ENCODE results near the gene KCNK3.
A peak's percentile ranks its signal among the peaks of the same experiment; 100 is the strongest.
"Not testable (repeated sequence)": the region's sequence is repeated elsewhere in the genome, so short reads cannot be mapped to it uniquely, and the experiment has no call there.

KCNK3 gene

GRCh38 chr2:26733413-26733812, 40.9 kb downstream of the KCNK3 start:
- DNase-seq, result no peak

GRCh38 chr2:26735097-26735496, 42.6 kb downstream of the KCNK3 start:
- DNase-seq, result no peak

GRCh38 chr2:26735883-26736588, 43.5 kb downstream of the KCNK3 start:
- no peak for DNase-seq

- DNase-seq, result no peak
Observed at GRCh38 chr2:26737221-26737620, 44.7 kb downstream of the KCNK3 start.

GRCh38 chr2:26738481-26738880, 46.0 kb downstream of the KCNK3 start:
- DNase-seq, result no peak

GRCh38 chr2:26739514-26739913, 47.0 kb downstream of the KCNK3 start:
- no peak for DNase-seq

- no peak for DNase-seq
Observed at GRCh38 chr2:26740346-26740745, 47.8 kb downstream of the KCNK3 start.

GRCh38 chr2:26740890-26741302, 48.4 kb downstream of the KCNK3 start:
- DNase-seq, result peak in 1 of 3 donors; percentile 20

- DNase-seq, result no peak
Observed at GRCh38 chr2:26742048-26742770, 49.7 kb downstream of the KCNK3 start.

GRCh38 chr2:26743852-26744251, 51.3 kb downstream of the KCNK3 start:
- no peak for DNase-seq

GRCh38 chr2:26744953-26745352, 52.4 kb downstream of the KCNK3 start:
- DNase-seq, result no peak

- peak; percentile 84 to 92 (median 92) for DNase-seq
Observed at GRCh38 chr2:26745609-26746327, 53.2 kb downstream of the KCNK3 start.

GRCh38 chr2:26746934-26747333, 54.4 kb downstream of the KCNK3 start:
- DNase-seq, result no peak

- not testable (repeated sequence) for DNase-seq
Observed at GRCh38 chr2:26749787-26750420, 57.4 kb downstream of the KCNK3 start.

GRCh38 chr2:26750467-26750866, 57.9 kb downstream of the KCNK3 start:
- not testable (repeated sequence) for DNase-seq

- no peak for DNase-seq
Observed at GRCh38 chr2:26752656-26753055, 60.1 kb downstream of the KCNK3 start.

GRCh38 chr2:26754539-26754938, 62.0 kb downstream of the KCNK3 start:
- DNase-seq, result no peak

- no peak for DNase-seq
Observed at GRCh38 chr2:26754972-26755670, 62.6 kb downstream of the KCNK3 start.

GRCh38 chr2:26756337-26756736, 63.8 kb downstream of the KCNK3 start:
- peak; percentile 45 to 67 (median 57) for DNase-seq

- peak; percentile 27 to 67 (median 42) for DNase-seq
Observed at GRCh38 chr2:26757873-26758789, 65.6 kb downstream of the KCNK3 start.

- DNase-seq, result no peak
Observed at GRCh38 chr2:26758790-26759321, 66.3 kb downstream of the KCNK3 start.
